ENCODE measurements around the gene SCUBE2.

DNA sequence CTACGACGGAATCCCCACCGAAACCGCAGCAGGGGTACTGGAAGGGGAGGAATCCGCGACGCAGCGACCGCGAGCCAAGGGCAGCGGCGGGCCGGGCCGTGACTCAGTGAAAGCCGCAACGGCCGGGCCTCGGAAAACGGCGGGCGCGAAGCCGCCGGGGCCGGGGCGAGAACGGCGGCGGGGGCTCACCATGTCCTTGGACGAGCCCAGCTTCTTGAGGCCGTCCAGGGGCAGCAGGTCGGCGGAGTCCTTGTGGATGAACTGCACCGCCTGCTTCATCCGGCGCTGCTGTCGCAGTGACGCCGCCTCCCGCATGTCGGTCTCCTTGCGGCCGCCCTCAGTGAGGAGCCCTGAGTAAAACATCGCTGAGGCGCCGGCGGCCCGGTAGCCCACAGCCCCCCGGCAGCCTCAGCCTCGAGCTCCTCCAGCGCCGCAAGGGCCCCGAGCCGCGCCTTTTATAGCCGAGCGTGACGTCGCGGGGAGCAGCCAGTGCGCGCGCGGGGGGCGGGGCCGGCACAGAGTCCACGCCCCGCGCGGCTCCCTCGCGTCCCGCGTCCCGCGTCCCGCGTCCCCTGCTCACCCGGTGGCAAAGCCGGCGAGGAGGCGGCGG lies 87.7 kb downstream of the SCUBE2 start, which contains the start of gene NRIP3:
- TF ChIP-seq ZNF404 (tag by site-specific recombination; IDR thresholded peaks at IDR 0.05) = no peak
- no peak for TF ChIP-seq ZNF423 (tag by site-specific recombination; IDR thresholded peaks at IDR 0.05)
- TF ChIP-seq, protein P1, sequence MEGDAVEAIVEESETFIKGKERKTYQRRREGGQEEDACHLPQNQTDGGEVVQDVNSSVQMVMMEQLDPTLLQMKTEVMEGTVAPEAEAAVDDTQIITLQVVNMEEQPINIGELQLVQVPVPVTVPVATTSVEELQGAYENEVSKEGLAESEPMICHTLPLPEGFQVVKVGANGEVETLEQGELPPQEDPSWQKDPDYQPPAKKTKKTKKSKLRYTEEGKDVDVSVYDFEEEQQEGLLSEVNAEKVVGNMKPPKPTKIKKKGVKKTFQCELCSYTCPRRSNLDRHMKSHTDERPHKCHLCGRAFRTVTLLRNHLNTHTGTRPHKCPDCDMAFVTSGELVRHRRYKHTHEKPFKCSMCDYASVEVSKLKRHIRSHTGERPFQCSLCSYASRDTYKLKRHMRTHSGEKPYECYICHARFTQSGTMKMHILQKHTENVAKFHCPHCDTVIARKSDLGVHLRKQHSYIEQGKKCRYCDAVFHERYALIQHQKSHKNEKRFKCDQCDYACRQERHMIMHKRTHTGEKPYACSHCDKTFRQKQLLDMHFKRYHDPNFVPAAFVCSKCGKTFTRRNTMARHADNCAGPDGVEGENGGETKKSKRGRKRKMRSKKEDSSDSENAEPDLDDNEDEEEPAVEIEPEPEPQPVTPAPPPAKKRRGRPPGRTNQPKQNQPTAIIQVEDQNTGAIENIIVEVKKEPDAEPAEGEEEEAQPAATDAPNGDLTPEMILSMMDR (tag by site-specific recombination; IDR thresholded peaks at IDR 0.05) = no peak; the same call in 1 of the 2 replicates
- no peak for TF ChIP-seq PRDM1 (tag by site-specific recombination; IDR thresholded peaks at IDR 0.05)
- no peak for TF ChIP-seq ZNF274 (IDR thresholded peaks at IDR 0.05; ENCODE audit: low read length)
- no peak for TF ChIP-seq ZNF274 (tag by site-specific recombination; IDR thresholded peaks at IDR 0.05; ENCODE audit: borderline replicate concordance)
- no peak for TF ChIP-seq ZNF394 (tag by site-specific recombination; IDR thresholded peaks at IDR 0.05; ENCODE audit: borderline replicate concordance)
- no peak for TF ChIP-seq ZNF433 (tag by site-specific recombination; IDR thresholded peaks at IDR 0.05; ENCODE audit: low read depth)
- no peak for TF ChIP-seq ZFHX2 (tag by site-specific recombination; conservative IDR thresholded peaks at IDR 0.05)
- peak; percentile 21 for TF ChIP-seq SETDB1 (IDR thresholded peaks at IDR 0.05; ENCODE audit: insufficient read length, low read length)
